ENCODE measurements around the gene TTC16. TPM values are rescaled to one million over a fixed set of nuclear protein-coding genes. Genes with fewer than 3 reads are reported as not detected.

Gene TTC16
- total and polyA plus RNA-seq, 7 donors = 0.01 to 0.10 (median 0.03) TPM; not detected in 4

GRCh38 chr9:127720031-127720864, 4.4 kb downstream of the TTC16 start:
- 82 to 85% (median 83%) methylated on average over 12 of the region's 12 CpGs for WGBS, 3 donors
- H3K27ac ChIP-seq = no peak overlapping the region
- DNase-seq (no peak), ATAC-seq (no peak)
- no peaks in the 10 kb centered on the region for H3K36me3 ChIP-seq (ENCODE audit: insufficient read depth in 1 of 2, low read depth in 1 of 2)
- no peaks in the 10 kb centered on the region for H3K27me3 ChIP-seq (ENCODE audit: insufficient read depth in 3 of 3, low read length in 2 of 3)
- TF ChIP-seq CTCF (IDR thresholded peaks at IDR 0.05) = no peak
- peaks cover 8% of the 10 kb centered on the region for H3K4me1 ChIP-seq
- intact Hi-C loops (cut with DNase I) = no loop called here
- H3K9me3 ChIP-seq = no peaks in the 10 kb centered on the region
- no peak overlapping the region for H3K4me3 ChIP-seq

- no peak for ATAC-seq
- no peaks in the 10 kb centered on the region for H3K27me3 ChIP-seq (ENCODE audit: insufficient read depth in 3 of 3, low read length in 2 of 3)
- TF ChIP-seq CTCF (IDR thresholded peaks at IDR 0.05) = no peak
- no peaks in the 10 kb centered on the region for H3K36me3 ChIP-seq (ENCODE audit: insufficient read depth in 1 of 2, low read depth in 1 of 2)
- H3K4me3 ChIP-seq = no peak overlapping the region
- no peak for DNase-seq
- H3K27ac ChIP-seq = no peak overlapping the region
- H3K9me3 ChIP-seq = no peaks in the 10 kb centered on the region
- peaks cover 8% of the 10 kb centered on the region for H3K4me1 ChIP-seq
- intact Hi-C loops (cut with DNase I) = no loop called here
Measured at GRCh38 chr9:127720865-127721227, 5.0 kb downstream of the TTC16 start.

- Histone ChIP-seq H3K27me3 (ENCODE audit: insufficient read depth in 3 of 3, low read length in 2 of 3) (no peaks in the 10 kb centered on the region), H3K4me1 (peaks cover 3% of the 10 kb centered on the region), H3K36me3 (ENCODE audit: insufficient read depth in 1 of 2, low read depth in 1 of 2) (no peaks in the 10 kb centered on the region), H3K9me3 (no peaks in the 10 kb centered on the region), H3K27ac (no peak overlapping the region), H3K4me3 (no peak overlapping the region)
- no peak for ATAC-seq
- WGBS, 3 donors = 48 to 57% (median 48%) methylated on average over 10 to 11 of the region's 11 CpGs
- intact Hi-C loops (cut with DNase I) = no loop called here
- no peak for DNase-seq
- no peak for TF ChIP-seq CTCF (IDR thresholded peaks at IDR 0.05)
Measured at GRCh38 chr9:127721391-127721821, 5.5 kb downstream of the TTC16 start.

GRCh38 chr9:127722055-127722745, 6.3 kb downstream of the TTC16 start:
- Histone ChIP-seq H3K4me1 (no peaks in the 10 kb centered on the region), H3K4me3 (no peak overlapping the region), H3K27me3 (ENCODE audit: insufficient read depth in 3 of 3, low read length in 2 of 3) (no peaks in the 10 kb centered on the region), H3K36me3 (ENCODE audit: insufficient read depth in 1 of 2, low read depth in 1 of 2) (no peaks in the 10 kb centered on the region), H3K9me3 (no peaks in the 10 kb centered on the region), H3K27ac (no peak overlapping the region)
- no peak for TF ChIP-seq CTCF (IDR thresholded peaks at IDR 0.05)
- WGBS, 3 donors = 74 to 83% (median 75%) methylated on average over 12 of the region's 12 CpGs
- ATAC-seq = no peak
- intact Hi-C loops (cut with DNase I) = no loop called here
- no peak for DNase-seq

Measured in psoas muscle (tissue), 8 donors.